Aorta (tissue), 5 donors: ENCODE results near the gene PTPRG. TPM values are rescaled to one million over a fixed set of nuclear protein-coding genes. Genes with fewer than 3 reads are reported as not detected.

Source experiments
- ATAC-seq: fragments of 200-7000 bp; cut with Tn5 transposase; one replicate; pipeline ENCODE4 v1.9.1; 2022; ENCODE audit warnings: moderate library complexity; ENCODE audit not compliant: low FRiP score
- DNase-seq, 2 donors: peaks; one replicate each; pipeline ENCODE4 v3.0.0-alpha.2; 2020
- H3K27ac ChIP-seq, 2 donors: one replicate each; pipeline ENCODE4 v1.5.1; 2013; ENCODE audit warnings: low read length in 2 of 2, mild to moderate bottlenecking in 2 of 2, moderate library complexity in 2 of 2, control low read depth in 1 of 2, inconsistent platforms in 1 of 2, low read depth in 1 of 2
- H3K27me3 ChIP-seq, 2 donors: one replicate each; pipeline ENCODE4 v1.6.1; 2013; ENCODE audit warnings: control low read depth in 1 of 2, low read length in 1 of 2, mild to moderate bottlenecking in 1 of 2, moderate library complexity in 1 of 2; ENCODE audit not compliant: insufficient read depth in 2 of 2, control insufficient read depth in 1 of 2
- H3K36me3 ChIP-seq, 2 donors: one replicate each; pipeline ENCODE4 v1.6.1; 2013; ENCODE audit warnings: control low read depth in 1 of 2, low read length in 1 of 2, mild to moderate bottlenecking in 1 of 2; ENCODE audit not compliant: insufficient read depth in 2 of 2, control insufficient read depth in 1 of 2
- H3K4me1 ChIP-seq, 2 donors: one replicate each; pipeline ENCODE4 v1.6.1; 2013; ENCODE audit warnings: low read length in 2 of 2, control low read depth in 1 of 2, mild to moderate bottlenecking in 1 of 2, moderate library complexity in 1 of 2; ENCODE audit not compliant: insufficient read depth in 2 of 2, control insufficient read depth in 1 of 2
- H3K4me3 ChIP-seq, 2 donors: one replicate each; pipeline ENCODE4 v1.5.1; 2013; ENCODE audit warnings: low read length in 2 of 2, control low read depth in 1 of 2, mild to moderate bottlenecking in 1 of 2
- H3K9me3 ChIP-seq: one replicate; pipeline ENCODE4 v1.6.1; 2013; ENCODE audit warnings: mild to moderate bottlenecking, low read length; ENCODE audit not compliant: control insufficient read depth
- WGBS, 2 donors: extraction: QIAGEN DNeasy Blood & Tissue Kit; methylation state at CpG; one replicate each; pipeline ENCODE4 v1.1.7; 2013; 5-methylcytosine and 5-hydroxymethylcytosine counted together
- intact Hi-C, 2 donors: fragments of 100-400 bp; cut with DNase I; formaldehyde crosslinking; loops; one replicate each; pipeline versions ENCODE4 v1.14.2 to v1.15.0; 2022
- polyA plus RNA-seq, 2 donors: library from polyadenylated mRNA; stranded (reverse); fragments of 200-250 nt; gene quantifications; one replicate each; pipeline ENCODE4 v1.2.3, GENCODE V29; 2013
- total RNA-seq, 2 donors: library from RNA; stranded (reverse); fragmentation: NEBNext Ultra II Directional; extraction: Animal tissue kit (Norgen Biotek cat#: 25700); gene quantifications; one replicate each; pipeline ENCODE4 v1.2.1, GENCODE V29; 2021
- donor health status: healthy with polysubstance abuse.
- donor health status: Bipolar disorder and iron deficiency.
- donor health status: DM: no; HTN: no; CAD: no.
- donor health status: DM: no; HTN: no; CAD: no.
- donor health status: DM: yes; HTN: yes; CAD: no.

Gene PTPRG
- total and polyA plus RNA-seq, 4 donors = 5.3 to 150 (median 52.4) TPM

- intact Hi-C loops = no loop called here
- 95 to 96% methylated on average over 7 of the region's 7 CpGs for WGBS, 2 donors
Observed at GRCh38 chr3:61625429-61625828, 64.1 kb downstream of the PTPRG start.

GRCh38 chr3:61626484-61626883 is 65.1 kb downstream of the PTPRG start:
- 96% methylated on average over 6 of the region's 6 CpGs for WGBS, 2 donors
- intact Hi-C loops = no loop called here
- no peak overlapping the region for H3K4me3 ChIP-seq
- ATAC-seq (no peak), DNase-seq (no peak)
- no peaks in the 10 kb centered on the region for H3K4me1 ChIP-seq
- no peaks in the 10 kb centered on the region for H3K27me3 ChIP-seq
- no peaks in the 10 kb centered on the region for H3K36me3 ChIP-seq
- H3K27ac ChIP-seq = no peak overlapping the region
- no peaks in the 10 kb centered on the region for H3K9me3 ChIP-seq

More at GRCh38 chr3:61625429-61625828, 64.1 kb downstream of the PTPRG start:
- Histone ChIP-seq H3K9me3 (no peaks in the 10 kb centered on the region), H3K27ac (no peak overlapping the region), H3K36me3 (no peaks in the 10 kb centered on the region), H3K27me3 (no peaks in the 10 kb centered on the region), H3K4me1 (no peaks in the 10 kb centered on the region), H3K4me3 (no peak overlapping the region)
- DNase-seq (no peak), ATAC-seq (no peak)

- Histone ChIP-seq H3K27ac (no peak overlapping the region), H3K27me3 (no peaks in the 10 kb centered on the region), H3K36me3 (no peaks in the 10 kb centered on the region), H3K9me3 (no peaks in the 10 kb centered on the region), H3K4me3 (no peak overlapping the region), H3K4me1 (no peaks in the 10 kb centered on the region)
- WGBS, 2 donors = 29 to 34% methylated on average over 2 of the region's 2 CpGs
- intact Hi-C loops = no loop called here
- DNase-seq (no peak), ATAC-seq (no peak)
Observed at GRCh38 chr3:61627768-61628185, 66.4 kb downstream of the PTPRG start.

GRCh38 chr3:61628636-61629035 is 67.3 kb downstream of the PTPRG start:
- Histone ChIP-seq H3K4me1 (no peaks in the 10 kb centered on the region), H3K9me3 (no peaks in the 10 kb centered on the region), H3K27me3 (no peaks in the 10 kb centered on the region), H3K36me3 (no peaks in the 10 kb centered on the region), H3K4me3 (no peak overlapping the region), H3K27ac (no peak overlapping the region)
- DNase-seq = no peak
- intact Hi-C loops = no loop called here
- WGBS, 2 donors = 91 to 94% methylated on average over 3 of the region's 3 CpGs
- no peak for ATAC-seq

- H3K36me3 ChIP-seq = no peaks in the 10 kb centered on the region
- intact Hi-C loops = no loop called here
- H3K4me1 ChIP-seq = no peaks in the 10 kb centered on the region
- no peaks in the 10 kb centered on the region for H3K27me3 ChIP-seq
- H3K27ac ChIP-seq = no peak overlapping the region
- ATAC-seq (no peak), DNase-seq (no peak)
- no peaks in the 10 kb centered on the region for H3K9me3 ChIP-seq
- 96 to 99% methylated on average over 4 of the region's 4 CpGs for WGBS, 2 donors
- H3K4me3 ChIP-seq = no peak overlapping the region
Observed at GRCh38 chr3:61629442-61629841, 68.1 kb downstream of the PTPRG start.

- Histone ChIP-seq H3K4me1 (no peaks in the 10 kb centered on the region), H3K36me3 (no peaks in the 10 kb centered on the region), H3K27ac (no peak overlapping the region), H3K9me3 (no peaks in the 10 kb centered on the region), H3K27me3 (no peaks in the 10 kb centered on the region), H3K4me3 (no peak overlapping the region)
- ATAC-seq (no peak), DNase-seq (no peak)
- 79 to 86% methylated on average over 2 of the region's 2 CpGs for WGBS, 2 donors
- intact Hi-C loops = no loop called here
Observed at GRCh38 chr3:61631108-61631769, 69.9 kb downstream of the PTPRG start.

GRCh38 chr3:61632568-61633175 is 71.3 kb downstream of the PTPRG start:
- H3K4me3 ChIP-seq = no peak overlapping the region
- no peaks in the 10 kb centered on the region for H3K9me3 ChIP-seq
- H3K4me1 ChIP-seq = peaks cover 0 to 2% of the 10 kb centered on the region in 2 donors
- DNase-seq (no peak), ATAC-seq (no peak)
- no peak overlapping the region for H3K27ac ChIP-seq
- intact Hi-C loops = no loop called here
- H3K36me3 ChIP-seq = no peaks in the 10 kb centered on the region
- 97% methylated on average over 2 of the region's 2 CpGs for WGBS, 2 donors
- no peaks in the 10 kb centered on the region for H3K27me3 ChIP-seq

GRCh38 chr3:61634678-61635077 is 73.3 kb downstream of the PTPRG start:
- no peak overlapping the region for H3K27ac ChIP-seq
- DNase-seq (no peak), ATAC-seq (no peak)
- WGBS, 2 donors = 22 to 28% methylated on average over 3 of the region's 3 CpGs
- no peaks in the 10 kb centered on the region for H3K27me3 ChIP-seq
- H3K36me3 ChIP-seq = no peaks in the 10 kb centered on the region
- no peaks in the 10 kb centered on the region for H3K9me3 ChIP-seq
- peaks cover 0 to 3% of the 10 kb centered on the region in 2 donors for H3K4me1 ChIP-seq
- H3K4me3 ChIP-seq = no peak overlapping the region
- intact Hi-C loops = no loop called here
